Choroid plexus epithelial cell (primary cell): ENCODE data around the gene PDE8A.

Source experiments
- DNase-seq: peaks from one replicate; pipeline ENCODE4 v3.0.0-alpha.2; 2010; ENCODE audit warnings: low read depth
- H3K4me3 ChIP-seq: 2 replicates; pipeline ENCODE4 v1.5.1; 2011; ENCODE audit warnings: low read depth, mild to moderate bottlenecking, control low read depth, low read length, moderate library complexity
- TF ChIP-seq, protein P1 (sequence below): conservative IDR thresholded peaks from 2 replicates; pipeline ENCODE4 v1.5.1; 2011; ENCODE audit warnings: low read depth, mild to moderate bottlenecking, control low read depth, inconsistent platforms, low read length, moderate library complexity

The PDE8A gene

DNA sequence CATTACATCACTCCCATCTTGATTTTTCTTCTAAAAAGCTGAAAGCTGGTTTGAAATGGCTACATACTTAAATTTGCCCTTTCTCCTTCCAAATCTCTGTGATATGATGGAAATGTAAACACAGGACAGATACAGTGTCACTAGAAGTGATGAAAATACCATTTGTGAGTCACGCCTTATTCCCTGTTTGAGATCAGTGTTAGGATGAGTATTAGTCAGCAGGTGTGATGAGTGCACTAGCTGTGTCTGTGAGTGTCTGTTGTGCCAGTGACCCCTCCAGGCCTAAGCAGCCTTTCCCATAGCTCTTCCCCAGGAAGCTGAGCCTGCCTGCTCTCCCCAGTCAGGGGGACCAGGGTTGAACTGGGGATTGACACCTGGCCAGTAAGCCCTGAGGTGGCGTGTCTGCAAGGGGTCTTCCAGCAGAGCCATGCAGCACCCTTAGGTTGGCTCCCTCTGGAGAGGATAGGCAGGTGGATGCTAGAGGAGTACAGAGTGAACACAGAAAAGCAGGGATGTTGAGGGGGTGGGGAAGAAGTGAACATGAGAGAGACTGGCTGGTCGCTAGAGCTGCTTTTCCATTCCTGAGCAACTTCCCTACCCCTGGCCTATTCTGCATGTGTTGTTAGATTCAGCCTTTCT lies 92.0 kb downstream of the PDE8A start:
- DNase-seq: peak; percentile 32
- no peak overlapping the region for H3K4me3 ChIP-seq
- TF ChIP-seq, protein P1, sequence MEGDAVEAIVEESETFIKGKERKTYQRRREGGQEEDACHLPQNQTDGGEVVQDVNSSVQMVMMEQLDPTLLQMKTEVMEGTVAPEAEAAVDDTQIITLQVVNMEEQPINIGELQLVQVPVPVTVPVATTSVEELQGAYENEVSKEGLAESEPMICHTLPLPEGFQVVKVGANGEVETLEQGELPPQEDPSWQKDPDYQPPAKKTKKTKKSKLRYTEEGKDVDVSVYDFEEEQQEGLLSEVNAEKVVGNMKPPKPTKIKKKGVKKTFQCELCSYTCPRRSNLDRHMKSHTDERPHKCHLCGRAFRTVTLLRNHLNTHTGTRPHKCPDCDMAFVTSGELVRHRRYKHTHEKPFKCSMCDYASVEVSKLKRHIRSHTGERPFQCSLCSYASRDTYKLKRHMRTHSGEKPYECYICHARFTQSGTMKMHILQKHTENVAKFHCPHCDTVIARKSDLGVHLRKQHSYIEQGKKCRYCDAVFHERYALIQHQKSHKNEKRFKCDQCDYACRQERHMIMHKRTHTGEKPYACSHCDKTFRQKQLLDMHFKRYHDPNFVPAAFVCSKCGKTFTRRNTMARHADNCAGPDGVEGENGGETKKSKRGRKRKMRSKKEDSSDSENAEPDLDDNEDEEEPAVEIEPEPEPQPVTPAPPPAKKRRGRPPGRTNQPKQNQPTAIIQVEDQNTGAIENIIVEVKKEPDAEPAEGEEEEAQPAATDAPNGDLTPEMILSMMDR: no peak

GRCh38 chr15:85086855-85087254 lies 105.2 kb downstream of the PDE8A start:
- no peak for DNase-seq
- H3K4me3 ChIP-seq: no peak overlapping the region
- TF ChIP-seq, protein P1: no peak

DNA sequence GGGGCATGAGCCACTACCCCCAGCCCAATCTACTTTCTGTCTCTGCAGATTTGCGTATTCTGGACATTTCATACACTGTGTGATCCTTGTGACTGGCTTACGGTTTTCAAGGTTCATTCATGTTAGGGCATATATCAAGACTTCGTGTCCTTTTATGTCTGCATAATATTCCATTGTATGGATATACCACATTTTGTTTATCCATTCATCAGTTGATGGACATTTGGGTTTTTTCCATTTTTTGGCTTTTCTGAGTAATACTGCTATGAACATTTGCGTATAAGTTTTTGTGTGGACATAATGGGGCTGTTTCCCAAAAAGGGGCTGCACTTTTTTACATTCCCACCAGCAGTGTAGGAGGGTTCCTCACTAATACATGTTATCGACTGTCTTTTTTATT lies 106.6 kb downstream of the PDE8A start:
- no peak overlapping the region for H3K4me3 ChIP-seq
- DNase-seq: no peak
- TF ChIP-seq, protein P1: no peak

DNA sequence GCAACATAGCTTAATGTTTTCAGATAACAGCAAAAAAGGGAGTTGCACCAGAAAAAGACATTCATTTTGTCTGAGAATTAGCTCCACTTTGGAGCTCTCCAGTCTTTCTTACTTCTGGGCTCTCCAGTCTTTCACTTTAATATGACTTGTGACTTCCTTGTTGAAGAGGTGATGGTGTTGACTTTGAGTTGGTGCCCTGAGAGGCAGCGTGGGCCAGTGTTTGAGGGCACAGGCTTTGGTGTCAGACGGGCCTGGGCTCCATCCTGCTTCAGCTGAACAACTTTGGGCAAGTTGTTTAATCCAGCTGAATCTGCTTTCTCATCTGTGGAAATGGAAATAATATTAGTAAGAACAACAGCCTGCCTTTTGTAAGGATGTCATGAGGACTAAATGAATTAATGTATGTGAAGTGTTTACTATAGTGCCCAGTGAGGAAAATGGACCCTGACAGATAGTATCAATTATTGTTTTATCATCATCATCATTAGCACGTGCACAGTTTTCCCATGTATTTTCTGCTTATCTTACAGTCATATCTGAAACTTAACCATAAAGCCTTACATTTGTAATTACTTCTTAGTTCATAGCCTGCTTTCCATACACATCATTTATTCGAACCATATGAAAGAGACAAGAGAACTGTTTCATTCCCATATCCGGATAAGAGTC lies 108.4 kb downstream of the PDE8A start:
- DNase-seq: no peak
- TF ChIP-seq, protein P1: no peak
- no peak overlapping the region for H3K4me3 ChIP-seq

DNA sequence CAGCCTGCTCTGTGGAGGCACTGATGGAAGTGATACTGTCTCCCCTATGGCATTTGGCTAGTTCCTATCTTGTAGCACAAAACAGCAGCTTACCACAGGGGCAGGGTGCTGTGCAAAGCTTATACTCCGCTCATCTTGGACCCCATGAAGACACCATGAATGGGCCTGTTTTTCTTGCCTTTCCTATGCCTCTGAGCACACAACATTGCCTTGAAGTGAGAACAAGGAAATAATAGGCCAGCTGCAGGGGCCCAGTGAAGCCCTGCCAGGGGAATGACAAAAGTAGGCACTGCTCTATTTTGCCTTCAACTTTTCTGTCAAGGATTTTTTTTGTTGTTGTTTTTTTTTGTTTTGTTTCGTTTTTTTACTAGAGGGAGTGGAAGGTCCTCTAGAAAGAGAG lies 110.3 kb downstream of the PDE8A start:
- TF ChIP-seq, protein P1: no peak
- no peak overlapping the region for H3K4me3 ChIP-seq
- no peak for DNase-seq

DNA sequence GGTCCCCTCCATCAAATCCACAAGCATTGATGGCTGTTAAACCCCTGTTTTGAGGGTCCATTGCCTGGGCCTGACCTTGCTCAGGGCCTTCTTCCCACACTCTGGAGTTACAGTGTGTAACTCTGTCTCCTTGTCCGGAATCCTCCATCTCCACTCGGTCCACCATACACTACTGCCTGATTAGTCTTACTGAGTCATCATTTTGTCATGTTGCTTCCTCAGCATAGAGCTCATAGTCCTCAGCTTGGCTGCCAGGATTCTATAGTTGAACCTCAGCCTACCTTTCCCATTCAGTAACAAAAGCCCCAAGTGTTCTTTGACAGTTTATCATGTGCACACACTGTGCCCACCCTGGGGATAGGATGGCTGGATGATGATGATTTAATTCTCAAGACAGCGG lies 113.0 kb downstream of the PDE8A start:
- H3K4me3 ChIP-seq: no peak overlapping the region
- TF ChIP-seq, protein P1: no peak
- DNase-seq: peak; percentile 61

GRCh38 chr15:85095566-85095965 lies 113.9 kb downstream of the PDE8A start:
- TF ChIP-seq, protein P1: no peak

More at GRCh38 chr15:85095566-85095965, 113.9 kb downstream of the PDE8A start:
- no peak for DNase-seq
- H3K4me3 ChIP-seq: no peak overlapping the region
